ENCODE data around the gene KPNA1.

DNA sequence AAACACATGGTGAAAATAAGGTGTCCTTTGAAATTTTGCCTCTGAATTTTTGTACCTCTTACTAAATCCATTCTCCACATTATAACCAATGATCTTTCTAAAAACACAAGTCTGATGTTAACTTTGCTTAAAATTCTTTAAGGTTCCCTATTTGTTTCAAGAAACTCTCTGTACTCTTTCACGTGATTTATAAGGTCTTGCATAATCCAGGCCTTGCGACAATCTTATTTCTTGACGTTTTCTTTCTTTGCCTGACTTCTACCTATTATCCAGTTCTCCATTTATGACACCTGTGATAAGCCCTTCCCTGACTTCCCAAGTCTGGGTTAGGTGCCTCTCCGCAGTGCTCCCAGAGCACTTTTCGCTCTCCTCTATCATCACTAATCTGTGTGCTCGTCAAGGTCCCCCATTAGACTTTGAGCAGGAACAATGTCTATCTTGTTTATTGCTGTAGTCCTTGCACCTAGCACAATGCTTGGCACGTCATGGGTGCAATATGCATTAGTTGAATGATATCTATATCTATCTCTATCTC lies 24.3 kb upstream of the KPNA1 start:
- no peak for TF ChIP-seq POLR2A (IDR thresholded peaks at IDR 0.05)
- TF ChIP-seq, protein P1, sequence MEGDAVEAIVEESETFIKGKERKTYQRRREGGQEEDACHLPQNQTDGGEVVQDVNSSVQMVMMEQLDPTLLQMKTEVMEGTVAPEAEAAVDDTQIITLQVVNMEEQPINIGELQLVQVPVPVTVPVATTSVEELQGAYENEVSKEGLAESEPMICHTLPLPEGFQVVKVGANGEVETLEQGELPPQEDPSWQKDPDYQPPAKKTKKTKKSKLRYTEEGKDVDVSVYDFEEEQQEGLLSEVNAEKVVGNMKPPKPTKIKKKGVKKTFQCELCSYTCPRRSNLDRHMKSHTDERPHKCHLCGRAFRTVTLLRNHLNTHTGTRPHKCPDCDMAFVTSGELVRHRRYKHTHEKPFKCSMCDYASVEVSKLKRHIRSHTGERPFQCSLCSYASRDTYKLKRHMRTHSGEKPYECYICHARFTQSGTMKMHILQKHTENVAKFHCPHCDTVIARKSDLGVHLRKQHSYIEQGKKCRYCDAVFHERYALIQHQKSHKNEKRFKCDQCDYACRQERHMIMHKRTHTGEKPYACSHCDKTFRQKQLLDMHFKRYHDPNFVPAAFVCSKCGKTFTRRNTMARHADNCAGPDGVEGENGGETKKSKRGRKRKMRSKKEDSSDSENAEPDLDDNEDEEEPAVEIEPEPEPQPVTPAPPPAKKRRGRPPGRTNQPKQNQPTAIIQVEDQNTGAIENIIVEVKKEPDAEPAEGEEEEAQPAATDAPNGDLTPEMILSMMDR (IDR thresholded peaks at IDR 0.05): no peak

All from esophagus squamous epithelium (tissue), 4 donors.